LNCaP clone FGC (cell line): ENCODE measurements around the gene MEOX2.

ENCODE experiments used
- DNase-seq: peaks from one replicate; pipeline ENCODE4 v3.0.0-alpha.2; 2011; ENCODE audit warnings: low read depth
- H3K4me3 ChIP-seq: 2 replicates; pipeline ENCODE4 v1.5.1; 2011; ENCODE audit warnings: mild to moderate bottlenecking, low read depth, low read length, control low read depth
- TF ChIP-seq, protein P1 (sequence below): IDR thresholded peaks from 2 replicates; pipeline ENCODE4 v1.5.1; 2012; ENCODE audit warnings: mild to moderate bottlenecking; ENCODE audit not compliant: control insufficient read depth, insufficient read depth; ENCODE audit errors: extremely low read depth

MEOX2 gene

DNA sequence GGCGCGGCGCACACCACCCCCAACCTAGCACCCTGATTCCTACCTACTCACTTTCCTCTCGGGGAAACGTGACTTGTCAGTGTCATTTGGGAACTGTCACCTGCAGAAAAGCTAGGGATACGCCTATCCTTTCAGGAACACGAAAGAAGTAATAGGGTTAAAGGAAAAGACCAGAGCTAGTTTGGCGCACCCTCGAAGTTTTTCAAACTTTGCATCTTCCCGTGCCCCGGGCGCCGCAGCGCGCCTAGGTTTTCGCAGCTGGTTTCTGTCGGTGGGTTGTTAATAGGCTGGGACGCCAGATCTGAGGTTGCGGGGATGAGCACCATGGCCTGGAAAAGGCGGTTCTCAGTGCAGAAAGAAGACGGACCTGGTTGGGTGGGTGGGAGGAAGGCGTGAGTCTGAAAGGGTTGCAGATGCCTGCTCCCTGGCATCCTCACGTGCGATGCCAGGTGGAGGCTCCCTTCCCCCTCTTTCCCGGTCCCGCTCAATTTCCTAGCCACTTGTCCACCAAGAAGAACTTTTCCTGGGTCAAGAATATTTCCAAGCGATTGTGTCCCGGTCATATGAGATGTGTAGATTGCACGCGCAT, 568 bp upstream of the MEOX2 start:
- TF ChIP-seq, protein P1, sequence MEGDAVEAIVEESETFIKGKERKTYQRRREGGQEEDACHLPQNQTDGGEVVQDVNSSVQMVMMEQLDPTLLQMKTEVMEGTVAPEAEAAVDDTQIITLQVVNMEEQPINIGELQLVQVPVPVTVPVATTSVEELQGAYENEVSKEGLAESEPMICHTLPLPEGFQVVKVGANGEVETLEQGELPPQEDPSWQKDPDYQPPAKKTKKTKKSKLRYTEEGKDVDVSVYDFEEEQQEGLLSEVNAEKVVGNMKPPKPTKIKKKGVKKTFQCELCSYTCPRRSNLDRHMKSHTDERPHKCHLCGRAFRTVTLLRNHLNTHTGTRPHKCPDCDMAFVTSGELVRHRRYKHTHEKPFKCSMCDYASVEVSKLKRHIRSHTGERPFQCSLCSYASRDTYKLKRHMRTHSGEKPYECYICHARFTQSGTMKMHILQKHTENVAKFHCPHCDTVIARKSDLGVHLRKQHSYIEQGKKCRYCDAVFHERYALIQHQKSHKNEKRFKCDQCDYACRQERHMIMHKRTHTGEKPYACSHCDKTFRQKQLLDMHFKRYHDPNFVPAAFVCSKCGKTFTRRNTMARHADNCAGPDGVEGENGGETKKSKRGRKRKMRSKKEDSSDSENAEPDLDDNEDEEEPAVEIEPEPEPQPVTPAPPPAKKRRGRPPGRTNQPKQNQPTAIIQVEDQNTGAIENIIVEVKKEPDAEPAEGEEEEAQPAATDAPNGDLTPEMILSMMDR = no peak
- no peak overlapping the region for H3K4me3 ChIP-seq
- DNase-seq = no peak

DNA sequence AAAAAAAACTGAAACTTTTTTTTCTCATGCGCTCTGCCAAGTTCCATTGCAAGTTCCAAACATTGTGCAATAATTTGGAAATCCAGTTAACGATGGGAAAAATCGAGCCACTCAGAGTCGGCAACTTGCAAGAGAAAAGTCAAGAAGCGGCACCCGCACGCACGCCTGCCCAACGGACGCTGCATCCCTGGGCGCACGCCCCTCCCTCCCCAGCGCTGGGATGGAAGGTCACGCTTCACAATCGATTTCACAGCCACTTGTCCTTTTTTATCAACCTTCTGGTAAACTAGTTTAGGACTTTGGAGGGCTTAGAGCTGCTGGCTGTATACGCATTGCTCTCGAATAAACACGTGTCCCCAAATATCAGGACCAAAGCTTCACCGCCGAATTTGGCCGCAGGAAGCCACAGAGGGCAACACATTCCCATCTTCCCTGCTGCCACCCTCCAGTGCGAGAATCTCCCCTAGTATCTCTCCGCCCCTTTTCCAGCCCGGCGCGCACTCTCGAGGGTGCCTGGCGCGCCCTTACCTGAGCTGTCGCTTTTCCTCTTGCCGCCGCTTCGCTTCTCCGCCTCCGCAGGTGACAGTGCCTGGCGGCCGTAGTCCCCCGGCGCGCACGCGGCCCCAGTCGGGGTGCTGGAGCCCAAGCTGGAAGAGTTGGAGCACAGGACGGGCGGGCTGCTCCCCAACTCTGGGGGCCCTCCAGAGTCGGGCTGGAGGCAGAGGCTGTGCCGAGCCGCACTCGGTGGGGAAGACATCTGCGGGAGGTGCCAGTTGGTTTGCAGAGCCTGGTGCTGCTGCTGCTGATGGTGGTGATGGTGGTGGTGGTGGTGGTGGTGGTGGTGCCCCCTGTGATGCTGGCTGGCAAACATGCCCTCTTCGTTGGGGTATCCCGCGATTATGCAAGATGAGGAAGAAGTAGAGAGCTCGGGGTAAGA, 857 bp downstream of the MEOX2 start:
- TF ChIP-seq, protein P1 = no peak
- no peak overlapping the region for H3K4me3 ChIP-seq
- no peak for DNase-seq

DNA sequence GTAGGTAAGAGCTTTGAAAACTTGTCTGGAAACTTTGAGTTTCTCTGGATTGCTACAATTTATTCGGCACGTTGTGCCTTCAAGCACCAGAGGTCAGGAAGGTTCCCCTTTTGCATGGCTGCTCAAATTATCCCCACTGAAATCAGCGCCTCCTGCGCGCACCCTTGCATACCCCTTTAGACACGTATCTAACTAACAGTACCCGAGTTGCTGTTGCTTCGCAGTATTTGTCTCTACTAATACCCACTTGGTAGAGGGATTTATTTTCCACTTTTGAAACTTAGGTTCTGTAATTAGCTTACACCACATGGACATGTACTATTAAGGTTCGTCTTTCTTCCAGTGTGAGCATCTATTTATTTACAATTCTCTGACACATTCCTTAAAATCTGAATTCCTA, 1.6 kb downstream of the MEOX2 start:
- no peak for DNase-seq
- TF ChIP-seq, protein P1 = no peak
- H3K4me3 ChIP-seq = no peak overlapping the region

DNA sequence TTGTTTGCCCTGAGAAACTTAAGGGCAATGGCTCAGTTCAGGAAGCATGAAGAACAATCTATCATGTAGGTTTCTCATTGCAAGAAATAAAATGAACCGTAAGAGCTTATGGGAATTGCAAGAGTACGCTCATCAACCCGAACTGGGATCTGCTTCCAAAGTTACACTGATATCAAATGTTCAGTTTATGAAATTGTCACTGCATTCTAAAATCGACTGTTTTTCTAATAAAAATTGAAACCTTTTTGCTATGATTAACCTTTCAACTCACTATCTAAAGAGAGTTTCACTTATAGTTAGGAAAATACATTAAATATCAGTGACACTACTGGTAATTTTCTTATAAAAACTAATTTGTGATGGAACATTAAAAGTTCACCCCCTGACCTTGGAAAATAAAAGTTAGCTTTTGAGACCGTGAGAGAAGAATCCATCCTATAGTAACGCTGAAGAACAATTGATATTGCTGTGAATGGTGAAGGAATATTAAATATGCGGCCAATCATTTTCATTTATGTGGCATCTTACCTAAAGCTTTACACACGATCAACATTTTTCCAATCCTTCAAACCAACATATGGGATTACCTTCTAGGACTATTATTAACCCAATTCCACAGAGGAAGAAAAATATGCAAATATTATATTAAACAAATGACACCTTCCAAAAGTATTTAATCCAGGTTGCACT, 2.2 kb downstream of the MEOX2 start:
- no peak overlapping the region for H3K4me3 ChIP-seq
- TF ChIP-seq, protein P1 = no peak
- no peak for DNase-seq

DNA sequence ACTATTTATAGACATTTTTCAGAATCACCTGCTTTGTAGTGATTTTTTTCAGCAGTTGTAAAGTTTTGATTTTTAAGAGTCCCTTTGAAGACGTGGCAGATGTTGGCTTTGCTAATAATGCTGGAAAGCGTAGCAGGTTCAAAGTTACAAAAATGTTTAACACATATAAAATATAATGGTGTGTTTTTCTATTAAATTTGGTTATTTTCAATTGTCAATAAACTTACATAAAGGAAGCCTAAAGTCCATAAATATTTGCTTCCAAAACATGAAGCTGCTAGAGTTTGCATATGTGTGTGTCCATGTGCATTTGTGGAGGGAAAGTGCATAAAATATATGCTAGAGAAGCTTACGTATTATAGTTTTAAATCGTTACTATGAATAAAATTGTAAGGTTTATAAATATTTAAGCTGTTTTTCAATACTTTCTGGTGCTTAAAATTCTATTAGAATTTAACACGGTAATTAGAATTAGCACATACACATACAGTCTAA, 3.7 kb downstream of the MEOX2 start:
- no peak overlapping the region for H3K4me3 ChIP-seq
- TF ChIP-seq, protein P1 = no peak
- no peak for DNase-seq

DNA sequence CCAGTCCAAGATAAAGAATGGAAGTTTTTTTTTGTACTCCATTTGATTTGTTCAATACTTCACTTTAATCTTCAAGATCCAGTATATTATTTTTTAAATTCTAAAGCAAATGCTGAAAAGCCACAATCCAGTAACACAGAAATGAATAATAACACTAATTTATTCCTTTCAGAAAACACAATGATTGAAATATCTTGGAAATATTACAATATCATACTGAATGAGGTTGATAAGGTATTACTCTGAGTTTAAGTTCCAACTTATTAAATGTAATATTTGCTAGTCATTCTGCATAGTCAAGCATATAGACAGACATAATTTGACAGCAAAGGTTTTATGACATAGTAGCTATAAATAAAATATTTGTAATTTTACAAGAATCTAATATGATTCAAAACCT, 4.4 kb downstream of the MEOX2 start:
- no peak for DNase-seq
- TF ChIP-seq, protein P1 = no peak
- no peak overlapping the region for H3K4me3 ChIP-seq
